ENCODE results near the gene MMP10.

Gene MMP10

DNA sequence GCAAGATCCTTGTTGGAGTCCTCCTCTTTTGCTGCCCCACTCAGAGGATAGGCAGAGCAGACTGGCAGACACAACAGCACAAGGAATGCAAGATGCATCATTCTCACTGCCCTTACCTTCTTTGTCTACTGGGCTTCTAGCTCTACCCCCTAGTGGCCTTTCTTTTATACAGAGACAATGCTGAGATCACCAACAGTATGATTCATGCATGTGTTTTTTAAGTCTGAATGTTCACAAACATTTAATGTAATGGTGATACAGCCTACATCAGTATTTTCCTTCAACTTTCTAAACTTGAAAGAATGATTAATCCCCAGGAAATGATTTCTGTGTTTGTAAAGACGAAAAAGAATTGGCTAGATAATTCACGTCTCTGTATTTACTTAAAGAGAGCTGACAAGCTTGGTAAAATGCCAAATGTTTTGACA lies at the start of gene MMP10:
Gene MMP10 (minus strand): TSS at position 138 of the 428 bp plus-strand sequence. CDS start 37 bp downstream, at position 101.
- no peak for DNase-seq (ENCODE audit: low read depth in 2 of 2)

DNA sequence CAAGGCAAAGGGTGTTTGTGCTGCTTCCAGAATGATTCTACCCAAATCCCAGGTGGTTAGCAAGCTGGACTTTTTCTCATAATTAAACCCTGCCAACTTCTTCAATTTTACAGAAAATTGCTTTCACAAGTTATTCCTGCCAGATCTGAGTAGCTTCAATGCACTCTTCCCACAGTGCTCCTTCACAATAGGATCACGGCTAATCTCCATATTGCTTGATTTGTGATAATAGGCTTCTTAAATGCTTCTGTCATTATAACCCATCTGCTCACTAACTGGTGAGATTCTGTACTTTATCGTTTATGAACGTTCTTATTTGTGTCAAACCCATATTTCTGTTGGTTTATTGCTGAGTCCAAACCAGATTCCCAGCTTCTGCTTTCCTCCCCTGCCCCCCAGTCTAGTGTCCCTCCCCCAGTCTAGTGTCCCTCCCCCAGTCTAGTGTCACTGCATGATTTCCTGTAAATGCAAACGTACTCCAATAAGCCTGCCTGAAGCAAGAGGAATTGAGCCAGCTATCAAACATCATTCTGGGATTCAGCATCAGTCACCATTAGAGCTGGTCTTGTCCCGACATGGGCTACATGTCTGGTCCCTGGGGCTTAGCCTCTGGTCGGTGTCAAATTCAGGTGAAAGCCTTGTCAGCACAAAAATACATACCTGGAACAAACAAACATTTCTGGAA lies 49.0 kb upstream of the MMP10 start:
- no peak for DNase-seq (ENCODE audit: low read depth in 2 of 2)

DNA sequence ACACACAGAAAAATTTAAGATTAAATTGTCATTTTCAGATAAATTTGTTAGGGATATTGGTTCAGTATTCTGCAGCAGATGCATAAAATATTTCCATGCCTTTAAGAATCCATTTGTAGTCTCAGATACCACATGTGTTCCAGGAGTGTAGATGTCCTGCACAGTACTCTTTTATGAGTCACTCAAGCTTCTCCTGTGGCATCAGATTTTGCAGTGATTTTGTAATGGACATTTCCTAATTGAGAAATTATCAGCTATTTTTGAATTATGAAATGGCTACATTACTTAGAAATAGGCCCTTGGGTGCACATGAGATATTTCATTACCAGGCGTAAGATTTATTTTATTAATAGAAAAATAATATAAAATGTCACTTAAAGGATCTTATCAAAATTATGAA lies 44.1 kb upstream of the MMP10 start:
- no peak for DNase-seq (ENCODE audit: low read depth in 2 of 2)

DNA sequence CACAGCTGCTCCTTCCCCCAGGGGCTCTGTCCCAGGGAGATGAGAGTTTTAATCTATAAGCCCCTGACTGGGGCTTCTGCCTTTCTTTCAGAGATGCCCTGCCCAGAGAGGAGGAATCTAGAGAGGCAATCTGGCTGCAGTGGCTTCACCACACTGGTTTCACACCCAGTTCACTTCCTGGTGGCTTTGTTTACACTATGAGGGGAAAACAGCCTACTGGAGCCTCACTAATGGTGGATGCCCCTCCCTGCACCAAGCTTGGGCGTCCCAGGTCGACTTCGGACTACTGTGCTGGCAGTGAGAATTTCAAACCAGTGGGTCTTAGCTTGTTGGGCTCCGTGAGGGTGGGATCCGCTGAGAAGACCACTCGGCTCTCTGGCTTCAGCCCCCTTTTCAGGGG lies 39.1 kb upstream of the MMP10 start:
- DNase-seq (ENCODE audit: low read depth in 2 of 2): no peak

DNA sequence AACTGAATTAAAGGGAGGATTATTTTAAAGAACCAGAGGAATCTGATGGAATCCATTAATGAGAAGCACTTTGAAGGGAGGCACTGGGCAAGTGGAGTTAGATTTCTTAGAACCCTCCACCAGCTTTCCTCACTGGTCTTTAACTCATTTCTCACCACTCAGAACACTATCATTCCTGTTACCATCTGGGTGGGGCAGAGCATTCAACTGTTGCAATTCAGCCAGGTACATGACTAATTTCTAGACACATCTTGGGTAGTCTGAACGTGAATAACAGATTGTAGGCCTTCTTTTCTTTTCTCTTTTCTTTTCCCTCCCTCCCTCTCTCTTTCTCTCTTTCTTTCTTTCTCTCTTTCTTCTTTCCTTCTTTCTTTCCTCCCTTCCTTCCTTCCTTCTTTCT lies 33.1 kb upstream of the MMP10 start:
- DNase-seq (ENCODE audit: low read depth in 2 of 2): no peak

DNA sequence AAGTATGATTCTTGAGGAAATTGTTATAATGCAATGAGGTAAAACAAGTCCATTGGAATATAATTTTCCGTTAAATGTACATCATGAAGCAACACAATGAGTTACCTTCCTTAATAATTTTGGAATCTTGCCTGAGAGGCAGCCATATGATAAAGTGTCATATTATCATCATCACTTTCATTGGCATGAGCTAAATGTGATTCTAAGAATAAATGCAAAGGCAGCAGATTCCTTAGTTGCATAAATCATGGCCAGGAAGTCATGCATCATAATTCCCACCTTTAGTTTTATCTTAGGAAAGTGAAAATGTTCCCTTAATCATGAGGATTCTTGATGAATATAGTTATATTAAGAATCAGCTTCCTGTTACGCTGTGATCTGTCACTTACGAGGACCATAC lies 31.8 kb upstream of the MMP10 start:
- DNase-seq (ENCODE audit: low read depth in 2 of 2): no peak

DNA sequence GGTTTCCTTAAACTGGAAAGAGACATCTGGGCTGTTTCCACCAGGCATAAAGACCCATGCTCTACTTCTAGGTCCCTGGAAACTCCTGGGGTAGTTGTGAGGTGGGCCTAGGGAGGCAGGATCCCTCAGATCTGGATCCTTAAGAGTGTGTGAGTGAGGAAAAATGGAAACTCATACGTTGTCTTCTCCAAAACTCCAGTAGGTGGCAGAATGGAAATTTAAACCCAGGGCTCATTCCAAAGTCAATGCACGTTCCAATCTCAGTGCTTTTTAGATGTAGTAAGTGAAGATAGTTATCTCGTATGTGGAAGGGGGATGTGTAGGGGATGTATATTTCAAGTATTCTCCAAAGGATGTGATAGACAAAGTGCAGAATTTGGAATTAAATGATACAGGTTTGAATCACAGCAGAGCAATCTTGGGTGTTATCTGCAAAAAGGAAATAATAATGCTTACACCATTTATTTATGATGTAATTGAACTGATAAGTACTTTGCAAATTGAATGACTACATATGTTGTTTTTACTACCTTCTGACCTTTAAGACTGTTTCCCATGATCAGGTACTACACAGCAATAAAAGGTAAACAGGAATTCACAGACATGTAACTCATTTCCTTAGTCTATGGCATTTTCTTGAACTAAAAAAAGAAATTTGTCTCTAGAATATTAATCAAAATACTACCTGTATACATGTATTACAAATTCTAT lies 30.7 kb upstream of the MMP10 start:
- DNase-seq (ENCODE audit: low read depth in 2 of 2): no peak

DNA sequence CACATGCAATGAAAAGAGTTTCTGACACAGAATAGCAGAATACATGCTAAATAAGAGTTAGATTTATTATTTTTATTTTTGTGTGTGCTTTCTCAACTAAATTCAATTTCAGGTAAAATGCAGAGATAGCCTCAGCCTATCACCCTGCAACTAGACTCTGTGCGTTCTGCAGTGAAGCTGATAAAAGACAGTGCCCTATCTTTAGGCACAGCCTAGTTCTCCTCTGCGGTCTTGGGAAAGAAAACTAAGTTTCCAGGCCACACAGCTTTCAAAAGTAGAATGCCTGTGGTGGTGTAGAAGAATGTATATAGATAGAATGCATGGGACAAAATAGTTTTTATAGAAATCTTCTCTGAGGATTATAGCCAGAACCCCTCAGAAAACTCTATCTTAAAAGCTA lies 29.5 kb upstream of the MMP10 start:
- DNase-seq (ENCODE audit: low read depth in 2 of 2): no peak

DNA sequence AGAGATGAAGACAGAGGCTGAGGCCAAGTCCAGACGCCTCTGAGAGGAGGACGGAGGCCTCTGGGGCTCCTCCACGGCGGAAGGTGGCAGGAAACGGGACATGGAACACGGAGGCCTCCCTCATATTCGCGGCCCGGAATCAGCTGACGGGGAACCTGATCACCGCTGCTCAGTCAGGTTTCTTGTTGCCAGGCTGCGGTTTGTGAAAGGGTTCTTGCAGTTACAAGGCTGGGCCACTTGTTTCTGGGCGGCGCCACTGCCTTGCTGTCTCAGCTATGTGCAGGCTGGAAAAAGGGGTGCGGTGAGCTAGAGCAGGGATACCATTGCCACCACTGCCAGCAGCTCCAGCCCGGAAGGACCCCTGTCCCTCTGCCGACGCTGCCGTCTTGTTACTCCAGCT lies 27.5 kb upstream of the MMP10 start:
- DNase-seq (ENCODE audit: low read depth in 2 of 2): no peak

DNA sequence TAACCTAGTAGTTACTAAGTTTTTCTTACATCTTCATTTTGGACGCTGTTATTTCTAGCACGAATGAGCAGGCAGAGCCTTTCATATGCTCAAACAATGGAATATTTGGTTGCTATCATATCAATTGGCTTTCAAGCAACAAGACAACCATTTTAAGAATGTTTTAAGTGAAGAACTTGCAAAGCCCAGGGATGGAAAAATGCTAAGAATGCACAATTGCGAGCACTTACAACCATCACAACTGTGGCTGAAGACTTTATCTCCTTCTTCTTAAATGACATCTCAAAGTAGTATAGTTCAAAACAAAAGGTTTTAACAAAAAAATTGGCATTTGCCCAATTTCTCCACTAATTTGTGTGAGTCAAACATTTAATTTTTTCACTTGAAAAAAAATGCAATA lies 25.9 kb upstream of the MMP10 start:
- DNase-seq (ENCODE audit: low read depth in 2 of 2): no peak

DNA sequence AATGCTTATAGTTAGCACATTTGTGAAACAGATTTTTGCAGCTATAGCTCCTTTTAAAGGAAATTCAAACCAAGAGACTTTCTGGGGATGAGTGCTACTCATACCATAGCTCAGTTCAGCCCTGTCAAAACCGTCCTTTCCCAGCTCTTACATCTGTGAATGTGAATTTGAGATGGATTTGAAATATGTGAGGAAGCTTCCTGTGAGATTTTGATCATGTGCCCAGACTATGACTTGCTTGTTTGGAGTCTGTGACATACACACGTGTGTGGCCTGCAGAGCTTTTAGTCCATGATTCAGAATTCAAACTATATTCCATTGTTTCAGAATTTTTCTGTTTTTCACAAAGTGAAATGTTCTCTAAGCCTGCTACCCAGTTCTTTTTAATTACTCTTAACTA lies 21.9 kb upstream of the MMP10 start:
- no peak for DNase-seq (ENCODE audit: low read depth in 2 of 2)

DNA sequence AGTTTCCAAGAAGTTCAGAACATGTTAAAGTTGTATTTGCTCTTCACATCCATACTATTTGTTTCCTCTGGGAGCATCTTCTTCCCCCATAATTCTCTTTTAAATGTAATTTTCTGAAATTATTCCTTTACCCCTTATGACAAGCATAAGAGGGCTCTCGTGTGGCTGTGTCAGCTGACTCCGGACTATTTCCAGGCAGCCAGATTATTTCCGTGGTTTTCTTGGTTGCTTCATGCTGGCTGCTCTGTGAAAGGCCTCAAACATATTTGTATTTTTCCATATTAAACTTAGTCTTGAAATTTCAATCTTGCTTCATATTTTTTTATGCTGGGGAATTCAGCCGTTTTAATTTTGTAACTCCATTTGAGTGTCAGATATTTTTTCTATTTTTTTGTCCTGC lies 20.3 kb upstream of the MMP10 start:
- no peak for DNase-seq (ENCODE audit: low read depth in 2 of 2)

DNA sequence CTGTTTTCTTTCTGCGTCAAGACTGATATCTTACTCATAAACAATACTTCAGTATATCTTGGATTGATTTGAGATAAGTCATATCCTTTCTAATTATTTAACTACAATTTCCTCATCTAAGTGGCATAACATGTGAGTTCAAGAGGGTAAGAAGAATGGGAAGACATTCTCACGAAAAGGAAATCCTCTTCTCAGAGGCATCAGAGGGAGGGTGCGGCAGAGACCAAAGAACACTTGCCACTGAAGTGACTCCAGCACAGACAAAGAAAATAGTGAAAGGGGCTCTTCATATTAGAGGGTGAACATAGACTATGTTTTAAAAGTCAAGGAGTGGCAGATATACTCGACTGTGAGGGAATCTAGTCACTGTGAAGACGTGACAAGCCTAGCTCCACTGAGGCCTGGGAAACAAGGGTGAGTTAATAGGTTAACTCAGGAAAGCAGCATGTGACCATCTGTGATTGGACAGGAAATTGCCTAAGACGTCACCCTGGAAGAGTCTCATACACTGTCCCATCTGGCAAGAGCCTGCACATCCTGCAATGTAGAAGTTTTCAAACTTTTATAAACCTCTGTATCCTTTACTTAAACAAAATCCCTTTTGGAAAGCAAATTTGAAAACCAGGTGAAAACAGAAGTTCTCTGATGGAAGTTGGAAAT lies 19.4 kb upstream of the MMP10 start:
- no peak for DNase-seq (ENCODE audit: low read depth in 2 of 2)

DNA sequence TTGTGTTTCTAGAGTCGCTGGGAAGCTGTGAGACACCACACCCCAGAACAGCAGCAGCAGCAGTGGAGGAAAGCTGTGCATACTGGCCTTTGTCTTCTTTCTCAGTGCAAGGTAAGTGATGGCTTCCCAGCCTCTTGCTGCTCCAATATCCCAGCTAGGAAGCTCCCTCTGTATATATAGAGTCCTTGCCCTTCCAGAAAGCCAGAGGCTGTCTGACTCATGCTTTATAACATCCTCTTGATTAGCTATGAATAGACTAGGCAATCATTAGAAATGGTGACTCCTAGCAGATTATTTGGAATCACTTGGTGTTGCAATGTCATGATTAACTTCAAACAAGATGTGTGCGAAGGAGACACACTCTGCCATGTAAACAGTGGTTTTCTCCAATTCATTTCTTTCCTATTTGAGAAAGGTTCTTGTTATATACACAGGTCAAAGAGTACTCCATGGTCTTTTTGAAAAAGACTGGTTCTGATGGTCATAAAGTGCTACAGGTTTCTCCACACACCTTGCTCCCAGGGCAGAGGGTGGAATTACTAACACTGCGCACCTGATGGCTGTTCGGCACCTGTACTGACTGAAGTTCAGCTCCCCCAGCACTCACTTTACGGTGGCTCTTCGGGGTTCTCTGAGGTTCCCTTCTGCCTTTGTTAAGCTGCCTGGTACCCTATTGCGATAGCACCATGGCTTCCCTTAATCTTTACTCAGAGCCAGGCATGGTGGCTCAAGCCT lies 17.8 kb upstream of the MMP10 start, which contains the start of gene MMP1:
Gene MMP1 (minus strand): TSS at position 149 of the 735 bp plus-strand sequence. CDS start 68 bp downstream, at position 81.
- DNase-seq (ENCODE audit: low read depth in 2 of 2): no peak

DNA sequence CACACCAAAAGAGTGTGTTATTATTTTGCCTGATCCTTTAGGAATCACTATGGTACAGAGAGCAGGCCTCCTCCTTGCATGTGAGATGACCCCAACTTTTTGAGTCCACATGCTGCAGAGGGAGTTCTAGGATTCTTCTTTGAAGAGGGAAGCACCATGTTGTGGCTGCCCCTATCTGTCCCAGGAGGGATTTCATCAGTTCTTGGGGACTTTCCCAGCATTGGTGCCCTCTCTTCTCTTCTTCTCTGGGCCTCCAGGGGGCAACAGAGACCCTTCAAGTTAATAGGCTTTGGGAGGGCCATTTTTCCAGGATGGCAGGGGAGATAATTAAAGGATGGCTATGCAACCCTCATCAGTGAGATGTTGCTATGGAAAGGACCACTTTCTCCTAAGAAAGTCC lies 14.0 kb upstream of the MMP10 start:
- no peak for DNase-seq (ENCODE audit: low read depth in 2 of 2)

DNA sequence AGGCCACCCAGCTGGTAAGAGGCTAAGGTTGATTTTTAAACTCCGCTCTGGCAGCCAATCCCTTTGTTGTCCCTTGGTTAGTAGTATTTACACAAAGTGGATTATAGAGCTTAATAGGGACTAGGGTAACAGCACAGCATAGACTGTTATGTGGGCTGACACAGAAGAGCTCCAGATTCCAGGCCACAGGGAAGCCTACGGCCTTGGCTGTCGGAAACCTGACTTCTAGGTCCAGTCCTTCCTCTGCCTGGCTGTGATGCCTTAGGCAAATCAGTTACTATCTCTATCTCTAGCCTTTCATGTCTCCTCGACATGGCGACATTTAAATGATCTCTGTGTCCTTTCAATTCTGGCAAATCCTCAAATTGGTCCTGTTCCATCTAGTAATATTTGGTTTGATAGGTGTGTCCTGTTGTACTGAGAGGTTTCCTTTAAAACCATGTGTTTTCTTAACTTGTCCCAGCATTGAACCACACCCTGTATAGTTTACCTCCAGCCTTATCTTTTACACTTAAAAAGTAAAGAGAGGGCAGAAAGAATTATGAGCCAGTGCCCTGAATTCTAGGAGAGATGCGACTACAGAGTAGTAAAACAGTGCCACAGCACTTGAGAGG lies 13.4 kb upstream of the MMP10 start:
- DNase-seq (ENCODE audit: low read depth in 2 of 2): no peak

DNA sequence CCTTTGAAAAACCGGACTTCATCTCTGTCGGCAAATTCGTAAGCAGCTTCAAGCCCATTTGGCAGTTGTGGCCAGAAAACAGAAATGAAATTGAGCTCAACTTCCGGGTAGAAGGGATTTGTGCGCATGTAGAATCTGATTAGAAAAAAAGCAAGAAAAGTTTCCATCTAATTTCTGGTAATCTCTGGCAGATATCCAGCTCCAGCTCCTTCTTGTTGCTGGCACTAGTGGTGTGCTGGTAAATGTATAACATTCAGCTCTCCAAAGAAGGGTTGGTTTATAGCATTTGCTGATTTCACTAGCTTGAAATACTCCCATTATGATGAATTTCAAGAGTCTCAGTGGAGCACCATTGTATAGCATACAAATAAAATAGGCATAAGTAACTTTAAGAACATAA lies 12.2 kb upstream of the MMP10 start:
- no peak for DNase-seq (ENCODE audit: low read depth in 2 of 2)

DNA sequence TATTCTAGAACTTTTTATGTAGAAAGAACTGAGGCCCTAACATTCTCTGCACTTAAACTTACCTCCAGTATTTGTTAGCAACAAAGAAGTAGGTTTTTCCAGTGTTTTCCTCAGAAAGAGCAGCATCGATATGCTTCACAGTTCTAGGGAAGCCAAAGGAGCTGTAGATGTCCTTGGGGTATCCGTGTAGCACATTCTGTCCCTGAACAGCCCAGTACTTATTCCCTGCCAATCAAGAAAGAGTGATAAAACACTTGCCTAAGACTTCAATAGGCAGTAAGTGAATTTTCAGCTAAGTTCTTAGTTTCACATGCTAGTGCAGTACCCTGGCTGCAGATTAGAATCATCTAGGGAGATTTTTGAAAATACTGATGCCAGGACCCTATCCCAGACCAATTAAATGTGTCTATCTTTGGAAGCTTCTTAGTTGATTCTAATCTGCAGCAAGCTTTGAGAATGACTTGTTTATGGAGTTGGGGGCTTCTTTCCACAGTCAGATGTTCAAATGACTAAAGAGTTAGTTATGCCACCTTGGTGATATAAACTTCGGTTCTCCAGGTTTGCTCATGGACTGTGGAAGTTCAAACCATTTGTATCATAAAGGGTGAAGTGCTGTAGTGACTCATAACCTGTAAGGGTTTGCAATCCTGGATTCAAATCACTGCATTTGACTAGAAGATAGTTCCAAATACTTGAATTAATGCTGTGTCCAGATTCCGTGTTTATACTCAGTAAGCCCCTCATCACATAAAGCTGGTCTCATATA lies 11.0 kb upstream of the MMP10 start:
- no peak for DNase-seq (ENCODE audit: low read depth in 2 of 2)

DNA sequence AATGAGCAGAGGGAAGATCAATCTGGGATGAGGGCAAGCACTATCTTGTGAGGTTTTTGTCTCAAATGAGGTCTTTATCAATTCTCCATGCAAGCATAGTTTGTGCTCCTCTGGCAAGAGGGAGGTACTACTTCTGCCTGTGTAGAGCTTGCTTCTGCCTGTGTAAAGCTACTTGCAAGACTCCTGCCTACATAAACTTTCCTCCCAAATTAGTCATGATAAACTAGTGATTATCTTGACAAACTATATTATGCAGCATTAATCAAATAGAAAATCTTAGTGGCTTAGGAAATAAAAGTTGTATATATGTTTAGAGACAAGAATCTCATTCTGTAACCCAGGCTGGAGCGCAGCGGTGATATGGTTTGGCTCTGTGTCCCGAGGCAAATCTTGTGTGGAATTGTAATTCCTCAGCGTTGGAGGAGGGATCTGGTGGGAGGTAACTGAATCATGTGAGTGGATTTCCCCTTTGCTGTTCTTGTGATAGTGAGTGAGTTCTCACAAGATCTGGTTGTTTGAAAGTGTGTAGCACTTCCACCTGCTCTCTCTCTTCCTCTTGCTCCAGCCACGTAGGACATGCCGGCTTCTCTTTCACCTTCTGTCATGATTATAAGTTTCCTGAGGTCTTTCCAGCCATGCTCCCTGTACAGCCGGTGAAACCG lies 8.0 kb upstream of the MMP10 start:
- no peak for DNase-seq (ENCODE audit: low read depth in 2 of 2)

DNA sequence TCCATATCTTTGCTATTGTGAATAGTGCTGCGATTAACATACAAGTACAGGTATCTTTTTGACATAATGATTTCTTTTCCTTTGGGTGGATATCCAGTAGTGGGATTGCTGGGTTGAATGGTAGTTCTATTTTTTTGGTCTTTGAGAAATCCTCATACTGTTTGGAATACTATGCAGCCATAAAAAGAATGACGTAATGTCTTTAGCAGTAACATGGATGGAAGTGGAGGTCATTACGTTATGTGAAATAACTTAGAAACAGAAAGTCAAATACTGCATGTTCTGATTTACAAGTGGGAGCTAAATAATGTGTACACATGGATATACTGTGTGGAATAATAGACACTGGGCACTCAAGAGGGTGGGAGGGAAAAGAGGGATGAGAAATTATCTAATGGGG lies 4.0 kb upstream of the MMP10 start:
- no peak for DNase-seq (ENCODE audit: low read depth in 2 of 2)

DNA sequence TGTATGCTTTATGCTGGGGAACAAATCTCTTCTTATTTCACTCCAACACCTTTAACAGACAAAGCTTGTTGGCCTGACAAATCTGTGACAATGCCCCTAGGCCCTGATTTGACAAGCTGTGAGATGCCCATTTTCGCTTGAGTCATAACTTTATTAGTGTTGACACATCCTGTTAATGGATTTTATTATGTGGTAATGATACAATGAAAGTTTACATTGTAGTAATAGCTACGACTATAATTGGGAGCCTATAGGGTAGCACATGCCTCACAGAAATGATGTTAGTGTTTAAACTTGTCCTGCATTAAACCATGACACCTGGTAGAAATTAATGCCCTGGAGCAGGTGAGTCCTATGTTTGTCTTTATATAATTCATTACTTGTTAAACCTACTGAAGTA lies 3.3 kb upstream of the MMP10 start:
- no peak for DNase-seq (ENCODE audit: low read depth in 2 of 2)

Measured in stimulated activated CD8-positive, alpha-beta memory T cell treated with anti-CD3 and anti-CD28 coated beads, Interleukin-7, amount 100 ng/mL, for 1 hour (primary cell).